Adrenal gland (tissue), 5 donors: ENCODE data around the gene NVL.
"Not testable (repeated sequence)": the region's sequence is repeated elsewhere in the genome, so short reads cannot be mapped to it uniquely, and the experiment has no call there.

Source experiments
- POLR2A ChIP-seq, 2 donors: fragments of 450-650 bp; IDR thresholded peaks; one replicate each; pipeline ENCODE4 v1.6.1; 2017; ENCODE audit warnings: antibody characterized with exemption in 2 of 2, mild to moderate bottlenecking in 2 of 2, moderate library complexity in 1 of 2
- TF ChIP-seq, protein P1 (sequence below), 6 experiments: fragments of 450-650 bp in 4 of 6; fragments of 200-600 bp in 2 of 6; sonication (generic) in 1 of 6; IDR thresholded peaks; 1 replicate in 5 of 6; 2 replicates in 1 of 6; pipeline versions ENCODE4 v1.5.1 to v1.8.0; 2016 to 2021; ENCODE audit warnings: antibody characterized with exemption in 6 of 6, mild to moderate bottlenecking in 2 of 6, moderate library complexity in 1 of 6
- donor health status: DM: no; HTN: no; CAD: no.

DNA sequence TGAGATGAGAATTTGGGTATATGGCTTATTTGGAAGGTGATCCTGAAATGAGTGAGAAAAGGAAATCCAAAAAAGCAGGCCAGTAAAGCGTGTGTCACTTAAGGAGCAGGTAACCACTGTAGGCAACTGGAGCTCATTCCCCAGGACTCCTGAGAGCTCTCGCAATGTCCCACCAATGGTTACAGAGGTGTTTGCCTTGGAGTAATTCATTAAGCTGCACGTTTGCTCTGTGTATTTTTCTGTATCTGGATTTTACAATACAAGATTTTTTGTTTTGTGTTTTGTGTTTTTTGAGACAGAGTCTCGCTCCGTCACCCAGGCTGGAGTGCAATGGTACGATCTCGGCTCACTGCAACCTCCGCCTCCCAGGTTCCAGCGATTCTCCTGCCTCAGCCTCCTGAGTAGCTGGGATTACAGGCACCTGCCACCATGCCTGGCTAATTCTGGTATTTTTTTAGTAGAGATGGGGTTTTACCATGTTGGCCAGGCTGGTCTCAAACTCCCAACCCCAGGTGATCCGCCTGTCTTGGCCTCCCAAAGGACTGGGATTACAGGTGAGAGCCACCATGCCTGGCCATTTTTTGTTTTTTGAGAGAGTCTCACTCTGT, 123.9 kb downstream of the NVL start:
- not testable (repeated sequence) for TF ChIP-seq POLR2A (IDR thresholded peaks at IDR 0.05)
- TF ChIP-seq, protein P1, sequence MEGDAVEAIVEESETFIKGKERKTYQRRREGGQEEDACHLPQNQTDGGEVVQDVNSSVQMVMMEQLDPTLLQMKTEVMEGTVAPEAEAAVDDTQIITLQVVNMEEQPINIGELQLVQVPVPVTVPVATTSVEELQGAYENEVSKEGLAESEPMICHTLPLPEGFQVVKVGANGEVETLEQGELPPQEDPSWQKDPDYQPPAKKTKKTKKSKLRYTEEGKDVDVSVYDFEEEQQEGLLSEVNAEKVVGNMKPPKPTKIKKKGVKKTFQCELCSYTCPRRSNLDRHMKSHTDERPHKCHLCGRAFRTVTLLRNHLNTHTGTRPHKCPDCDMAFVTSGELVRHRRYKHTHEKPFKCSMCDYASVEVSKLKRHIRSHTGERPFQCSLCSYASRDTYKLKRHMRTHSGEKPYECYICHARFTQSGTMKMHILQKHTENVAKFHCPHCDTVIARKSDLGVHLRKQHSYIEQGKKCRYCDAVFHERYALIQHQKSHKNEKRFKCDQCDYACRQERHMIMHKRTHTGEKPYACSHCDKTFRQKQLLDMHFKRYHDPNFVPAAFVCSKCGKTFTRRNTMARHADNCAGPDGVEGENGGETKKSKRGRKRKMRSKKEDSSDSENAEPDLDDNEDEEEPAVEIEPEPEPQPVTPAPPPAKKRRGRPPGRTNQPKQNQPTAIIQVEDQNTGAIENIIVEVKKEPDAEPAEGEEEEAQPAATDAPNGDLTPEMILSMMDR (IDR thresholded peaks at IDR 0.05) = not testable (repeated sequence)
